ENCODE data around the gene B3GAT1. TPM values are rescaled to one million over a fixed set of nuclear protein-coding genes. Genes with fewer than 3 reads are reported as not detected.

The B3GAT1 gene
- total and polyA plus RNA-seq, 2 donors (not counting 1 experiment from before 2014, with no cell fraction given) = 0.06 TPM; not detected in 1

DNA sequence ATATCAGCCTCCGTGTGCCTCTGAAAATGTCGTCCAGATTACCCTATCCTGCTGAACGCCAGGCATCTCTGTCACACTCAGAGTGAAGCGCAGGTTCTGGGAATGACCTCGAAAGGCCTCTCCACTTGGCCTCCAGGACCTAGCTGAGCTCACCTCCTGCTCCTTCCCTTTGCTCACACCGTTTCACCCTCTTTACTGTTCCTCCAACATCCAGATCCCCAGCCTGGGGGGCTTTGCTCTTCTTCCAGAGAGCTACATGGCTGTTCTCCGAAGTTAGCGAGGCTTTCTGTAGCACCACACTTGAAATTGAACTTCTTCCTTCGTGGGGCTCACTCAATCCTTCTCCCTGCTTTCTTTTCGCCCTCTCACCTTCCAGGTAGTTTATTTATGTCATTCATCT is 52.4 kb downstream of the B3GAT1 start:
- H3K79me2 ChIP-seq (ENCODE audit: control insufficient read depth, insufficient read depth, low read length) = no peaks in the 10 kb centered on the region
- H3K27ac Mint-ChIP-seq = no peak overlapping the region
- 90% methylated on average over 10 of the region's 10 CpGs for WGBS (ENCODE audit: insufficient coverage)
- H3K27ac ChIP-seq (ENCODE audit: low read length in 2 of 2) = no peak overlapping the region
- intact Hi-C loops (cut with micrococcal nuclease) = no loop called here
- peaks cover 2% of the 10 kb centered on the region for H3K4me1 Mint-ChIP-seq
- no peak for ATAC-seq (ENCODE audit: low read depth)
- H3K27me3 Mint-ChIP-seq = peaks cover 33% of the 10 kb centered on the region
- H3K4me2 ChIP-seq (replicated peaks; ENCODE audit: low read depth, low read length, poor library complexity, severe bottlenecking) = no peak overlapping the region
- H4K20me1 ChIP-seq (ENCODE audit: control insufficient read depth, insufficient read depth, low read length, poor library complexity, severe bottlenecking) = no peaks in the 10 kb centered on the region
- peaks cover 0 to 14% (median 0%) of the 10 kb centered on the region in 3 donors for H3K9me3 ChIP-seq (ENCODE audit: control extremely low read depth in 1 of 3, control insufficient read depth in 2 of 3, insufficient read depth in 1 of 3, low read length in 2 of 3)
- H2AFZ ChIP-seq (ENCODE audit: insufficient read depth, low read depth, low read length, poor library complexity, severe bottlenecking) = peak overlapping the region; percentile 49
- POLR2A ChIA-PET = no interaction called here
- H3K4me3 Mint-ChIP-seq = no peak overlapping the region
- no peak for TF ChIP-seq EZH2 (IDR thresholded peaks at IDR 0.05; ENCODE audit: borderline replicate concordance, insufficient read depth, low read depth, low read length, poor library complexity, severe bottlenecking)
- H3K9ac ChIP-seq (ENCODE audit: low read length) = no peak overlapping the region
- no peaks in the 10 kb centered on the region for H3K9me3 Mint-ChIP-seq (ENCODE audit: insufficient read depth)
- no peak for DNase-seq
- peaks cover 0 to 4% (median 0%) of the 10 kb centered on the region in 4 experiments for H3K27me3 ChIP-seq (replicated peaks in 1 of 4; ENCODE audit: control extremely low read depth in 1 of 4, control insufficient read depth in 3 of 4, insufficient read depth in 4 of 4, low read length in 3 of 4)
- no peaks in the 10 kb centered on the region for H3K4me1 ChIP-seq (ENCODE audit: control insufficient read depth in 2 of 2, insufficient read depth in 2 of 2, low read length in 2 of 2)
- CTCF ChIA-PET = no interaction called here
- no peak overlapping the region for H3K4me3 ChIP-seq (ENCODE audit: control extremely low read depth in 1 of 5, extremely low read depth in 1 of 5, insufficient read depth in 1 of 5, low read depth in 2 of 5, low read length in 4 of 5)
- no peaks in the 10 kb centered on the region for H3K36me3 ChIP-seq (replicated peaks in 1 of 2; ENCODE audit: control extremely low read depth in 1 of 2, control insufficient read depth in 1 of 2, extremely low read depth in 1 of 2, insufficient read depth in 2 of 2, low read length in 1 of 2)

DNA sequence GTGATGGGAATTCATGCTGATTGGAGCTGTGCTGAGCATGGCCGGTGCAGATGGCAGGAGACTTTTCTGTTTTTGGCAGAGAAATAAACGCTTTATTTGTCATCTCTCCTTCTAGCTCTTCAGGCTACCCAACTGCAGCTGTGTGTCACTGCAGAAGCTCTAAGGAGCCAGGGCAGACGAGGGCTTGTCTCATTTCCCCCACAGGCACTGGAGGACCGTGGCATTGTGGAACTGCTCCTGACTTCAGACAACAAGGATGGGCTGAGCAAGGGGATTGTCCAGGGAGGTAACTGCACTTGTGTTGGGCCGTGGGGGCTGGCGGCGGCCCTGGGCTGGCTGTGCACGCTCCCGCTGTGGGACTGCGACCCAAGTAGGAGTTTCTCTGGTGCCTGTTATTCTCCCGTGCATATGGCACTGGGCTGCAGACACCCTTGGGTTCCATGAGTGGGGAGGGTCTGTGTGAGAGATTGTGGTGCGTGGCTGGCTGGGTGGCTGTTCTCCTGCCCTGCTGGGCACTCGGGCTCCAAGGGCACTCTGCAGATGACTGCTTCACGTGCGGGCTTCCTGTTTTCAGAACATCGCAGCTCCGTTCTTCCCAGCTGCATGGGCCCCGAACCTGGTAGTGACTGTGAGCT is 53.1 kb downstream of the B3GAT1 start:
- peaks cover 0 to 11% (median 0%) of the 10 kb centered on the region in 3 donors for H3K9me3 ChIP-seq (ENCODE audit: control extremely low read depth in 1 of 3, control insufficient read depth in 2 of 3, insufficient read depth in 1 of 3, low read length in 2 of 3)
- intact Hi-C loops (cut with micrococcal nuclease) = no loop called here
- H3K27me3 ChIP-seq (replicated peaks in 1 of 4; ENCODE audit: control extremely low read depth in 1 of 4, control insufficient read depth in 3 of 4, insufficient read depth in 4 of 4, low read length in 3 of 4) = peaks cover 0 to 4% (median 0%) of the 10 kb centered on the region in 4 experiments
- TF ChIP-seq, protein P1, sequence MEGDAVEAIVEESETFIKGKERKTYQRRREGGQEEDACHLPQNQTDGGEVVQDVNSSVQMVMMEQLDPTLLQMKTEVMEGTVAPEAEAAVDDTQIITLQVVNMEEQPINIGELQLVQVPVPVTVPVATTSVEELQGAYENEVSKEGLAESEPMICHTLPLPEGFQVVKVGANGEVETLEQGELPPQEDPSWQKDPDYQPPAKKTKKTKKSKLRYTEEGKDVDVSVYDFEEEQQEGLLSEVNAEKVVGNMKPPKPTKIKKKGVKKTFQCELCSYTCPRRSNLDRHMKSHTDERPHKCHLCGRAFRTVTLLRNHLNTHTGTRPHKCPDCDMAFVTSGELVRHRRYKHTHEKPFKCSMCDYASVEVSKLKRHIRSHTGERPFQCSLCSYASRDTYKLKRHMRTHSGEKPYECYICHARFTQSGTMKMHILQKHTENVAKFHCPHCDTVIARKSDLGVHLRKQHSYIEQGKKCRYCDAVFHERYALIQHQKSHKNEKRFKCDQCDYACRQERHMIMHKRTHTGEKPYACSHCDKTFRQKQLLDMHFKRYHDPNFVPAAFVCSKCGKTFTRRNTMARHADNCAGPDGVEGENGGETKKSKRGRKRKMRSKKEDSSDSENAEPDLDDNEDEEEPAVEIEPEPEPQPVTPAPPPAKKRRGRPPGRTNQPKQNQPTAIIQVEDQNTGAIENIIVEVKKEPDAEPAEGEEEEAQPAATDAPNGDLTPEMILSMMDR (IDR thresholded peaks at IDR 0.05) = no peak
- no peak for TF ChIP-seq EZH2 (IDR thresholded peaks at IDR 0.05; ENCODE audit: borderline replicate concordance, insufficient read depth, low read depth, low read length, poor library complexity, severe bottlenecking)
- DNase-seq (no peak), ATAC-seq (ENCODE audit: low read depth) (no peak)
- Mint-ChIP-seq H3K27ac (no peak overlapping the region), H3K9me3 (ENCODE audit: insufficient read depth) (no peaks in the 10 kb centered on the region), H3K4me3 (no peak overlapping the region), H3K27me3 (peaks cover 34% of the 10 kb centered on the region), H3K4me1 (peaks cover 2% of the 10 kb centered on the region)
- no peak overlapping the region for H2AFZ ChIP-seq (ENCODE audit: insufficient read depth, low read depth, low read length, poor library complexity, severe bottlenecking)
- 93% methylated on average over 18 of the region's 18 CpGs for WGBS (ENCODE audit: insufficient coverage)
- CTCF ChIA-PET = no interaction called here
- no peaks in the 10 kb centered on the region for H3K4me1 ChIP-seq (ENCODE audit: control insufficient read depth in 2 of 2, insufficient read depth in 2 of 2, low read length in 2 of 2)
- no peak overlapping the region for H3K27ac ChIP-seq (ENCODE audit: low read length in 2 of 2)
- no peaks in the 10 kb centered on the region for H3K36me3 ChIP-seq (replicated peaks in 1 of 2; ENCODE audit: control extremely low read depth in 1 of 2, control insufficient read depth in 1 of 2, extremely low read depth in 1 of 2, insufficient read depth in 2 of 2, low read length in 1 of 2)
- POLR2A ChIA-PET = no interaction called here
- H3K9ac ChIP-seq (ENCODE audit: low read length) = no peak overlapping the region
- no peaks in the 10 kb centered on the region for H3K79me2 ChIP-seq (ENCODE audit: control insufficient read depth, insufficient read depth, low read length)
- no peak overlapping the region for H3K4me2 ChIP-seq (replicated peaks; ENCODE audit: low read depth, low read length, poor library complexity, severe bottlenecking)
- no peak overlapping the region for H3K4me3 ChIP-seq (ENCODE audit: control extremely low read depth in 1 of 5, extremely low read depth in 1 of 5, insufficient read depth in 1 of 5, low read depth in 2 of 5, low read length in 4 of 5)
- no peaks in the 10 kb centered on the region for H4K20me1 ChIP-seq (ENCODE audit: control insufficient read depth, insufficient read depth, low read length, poor library complexity, severe bottlenecking)

All from B cell (primary cell).